Ovary (tissue), 3 donors: ENCODE results near the gene PTPRN.

Source experiments
- CTCF ChIP-seq, 3 donors: fragments of 450-650 bp in 2 of 3; fragments of 200-600 bp in 1 of 3; IDR thresholded peaks; one replicate each; pipeline versions ENCODE4 v1.5.1 to v1.8.0; 2016 to 2022; ENCODE audit warnings: antibody characterized with exemption in 3 of 3, mild to moderate bottlenecking in 1 of 3
- EP300 ChIP-seq: sonication (generic); formaldehyde crosslinking; IDR thresholded peaks from one replicate; pipeline ENCODE4 v1.6.1; 2017; ENCODE audit warnings: antibody characterized with exemption
- POLR2A ChIP-seq: fragments of 450-650 bp; IDR thresholded peaks from one replicate; pipeline ENCODE4 v1.6.1; 2017; ENCODE audit warnings: antibody characterized with exemption, mild to moderate bottlenecking, moderate library complexity
- donor health status: DM: no; HTN: no; CAD: no.

- TF ChIP-seq CTCF (IDR thresholded peaks at IDR 0.05) (no peak), POLR2A (no peak), EP300 (no peak)
Observed at GRCh38 chr2:219350215-219350614, 41.0 kb upstream of the PTPRN start.
